HepG2 (cell line): ENCODE data around the gene MTNR1A. TPM values are rescaled to one million over a fixed set of nuclear protein-coding genes. Genes with fewer than 3 reads are reported as not detected.

ENCODE experiments used
- ADNP ChIP-seq: sonication (generic); formaldehyde crosslinking; IDR thresholded peaks from 2 replicates; pipeline ENCODE4 v1.4.0; 2020; ENCODE audit warnings: missing genetic modification reagents
- ATF7-NPFF ChIP-seq: sonication (generic); formaldehyde crosslinking; IDR thresholded peaks from 2 replicates; pipeline ENCODE4 v1.8.1; 2023; ENCODE audit warnings: mild to moderate bottlenecking, low read depth, missing genetic modification reagents, moderate library complexity
- BRD4 ChIP-seq: sonication (generic); formaldehyde crosslinking; IDR thresholded peaks from 2 replicates; pipeline ENCODE4 v1.4.0; 2020; ENCODE audit warnings: missing genetic modification reagents
- CENPT ChIP-seq: sonication (generic); formaldehyde crosslinking; IDR thresholded peaks from 2 replicates; pipeline ENCODE4 v1.8.0; 2022; ENCODE audit warnings: low read depth, mild to moderate bottlenecking, moderate library complexity, missing genetic modification reagents
- CHD4 ChIP-seq: fragments of 200-600 bp; sonication (generic); IDR thresholded peaks from 2 replicates; pipeline ENCODE4 v1.7.0; 2017; ENCODE audit warnings: mild to moderate bottlenecking, low read length, borderline replicate concordance
- RARG ChIP-seq: sonication (generic); formaldehyde crosslinking; IDR thresholded peaks from 2 replicates; pipeline ENCODE4 v1.4.0; 2020; ENCODE audit warnings: low read depth, mild to moderate bottlenecking, missing genetic modification reagents
- RBFOX2 ChIP-seq: fragments of 200-400 bp; formaldehyde crosslinking; IDR thresholded peaks from 2 replicates; pipeline ENCODE4 v1.6.1; 2017; ENCODE audit warnings: low read depth, mild to moderate bottlenecking, low read length
- STAG1 ChIP-seq: sonication (generic); formaldehyde crosslinking; IDR thresholded peaks from 2 replicates; pipeline ENCODE4 v1.4.0; 2020; ENCODE audit warnings: missing genetic modification reagents
- ZBTB38 ChIP-seq: sonication (generic); formaldehyde crosslinking; IDR thresholded peaks from 2 replicates; pipeline ENCODE4 v1.5.1; 2020; ENCODE audit warnings: mild to moderate bottlenecking, missing genetic modification reagents
- ZFAT ChIP-seq: sonication (generic); formaldehyde crosslinking; conservative IDR thresholded peaks from 2 replicates; pipeline ENCODE4 v1.8.1; 2023; ENCODE audit warnings: missing genetic modification reagents, inconsistent platforms
- ZFP36 ChIP-seq: fragments of 150-350 bp; IDR thresholded peaks from 2 replicates; pipeline ENCODE4 v1.6.1; 2018; ENCODE audit warnings: borderline replicate concordance, low read length, low read depth; ENCODE audit not compliant: partially characterized antibody
- ZNF441 ChIP-seq: sonication (generic); formaldehyde crosslinking; IDR thresholded peaks from 2 replicates; pipeline ENCODE4 v1.7.0; 2021; ENCODE audit warnings: missing genetic modification reagents, borderline replicate concordance
- ZNF468 ChIP-seq: sonication (generic); formaldehyde crosslinking; IDR thresholded peaks from 2 replicates; pipeline ENCODE4 v1.8.0; 2022; ENCODE audit warnings: mild to moderate bottlenecking, moderate library complexity, missing genetic modification reagents
- polyA plus RNA-seq, 8 experiments: library from polyadenylated mRNA; depleted of rRNA in 3 of 8; stranded (reverse) in 7 of 8; unstranded in 1 of 8; fragments of >200 nt; fragmentation: Illumina TruSeq in 4 of 8; extraction: Trizol in 4 of 8; gene quantifications; 2 replicates each; pipeline versions ENCODE4 v1.2.1 to v1.2.3, GENCODE V29; 2011 to 2016; ENCODE audit warnings: low read depth in 4 of 8, missing spikeins in 1 of 8, mixed read lengths in 1 of 8; ENCODE audit not compliant: insufficient read depth in 1 of 8
- total RNA-seq, 5 experiments: library from RNA; depleted of rRNA; stranded (reverse); fragments of >200 nt; fragmentation: Illumina TruSeq; extraction: Trizol; gene quantifications; 2 replicates each; pipeline ENCODE4 v1.2.3, GENCODE V29; 2016; ENCODE audit warnings: low read depth in 1 of 5
- TF ChIP-seq, protein P1 (sequence below): sonication (generic); formaldehyde crosslinking; IDR thresholded peaks from 2 replicates; pipeline ENCODE4 v1.4.0; 2020; ENCODE audit warnings: missing genetic modification reagents, low read depth, mild to moderate bottlenecking, borderline replicate concordance
- TF ChIP-seq, protein P2 (sequence below): sonication (generic); formaldehyde crosslinking; IDR thresholded peaks from 2 replicates; pipeline ENCODE4 v1.4.0; 2020; ENCODE audit warnings: mild to moderate bottlenecking, missing genetic modification reagents
- TF ChIP-seq, protein P3 (sequence below): sonication (generic); formaldehyde crosslinking; IDR thresholded peaks from 2 replicates; pipeline ENCODE4 v1.9.0; 2021; ENCODE audit warnings: mild to moderate bottlenecking, missing genetic modification reagents
- TF ChIP-seq, protein P4 (sequence below): IDR thresholded peaks from 2 replicates; pipeline ENCODE4 v1.6.1; 2016; ENCODE audit warnings: mild to moderate bottlenecking, missing biosample characterization, missing genetic modification reagents

The MTNR1A gene
- total and polyA plus RNA-seq, 2 of the 13 experiments (the other 11 are each of a cell fraction or from before 2014, with no cell fraction given) = not detected

DNA sequence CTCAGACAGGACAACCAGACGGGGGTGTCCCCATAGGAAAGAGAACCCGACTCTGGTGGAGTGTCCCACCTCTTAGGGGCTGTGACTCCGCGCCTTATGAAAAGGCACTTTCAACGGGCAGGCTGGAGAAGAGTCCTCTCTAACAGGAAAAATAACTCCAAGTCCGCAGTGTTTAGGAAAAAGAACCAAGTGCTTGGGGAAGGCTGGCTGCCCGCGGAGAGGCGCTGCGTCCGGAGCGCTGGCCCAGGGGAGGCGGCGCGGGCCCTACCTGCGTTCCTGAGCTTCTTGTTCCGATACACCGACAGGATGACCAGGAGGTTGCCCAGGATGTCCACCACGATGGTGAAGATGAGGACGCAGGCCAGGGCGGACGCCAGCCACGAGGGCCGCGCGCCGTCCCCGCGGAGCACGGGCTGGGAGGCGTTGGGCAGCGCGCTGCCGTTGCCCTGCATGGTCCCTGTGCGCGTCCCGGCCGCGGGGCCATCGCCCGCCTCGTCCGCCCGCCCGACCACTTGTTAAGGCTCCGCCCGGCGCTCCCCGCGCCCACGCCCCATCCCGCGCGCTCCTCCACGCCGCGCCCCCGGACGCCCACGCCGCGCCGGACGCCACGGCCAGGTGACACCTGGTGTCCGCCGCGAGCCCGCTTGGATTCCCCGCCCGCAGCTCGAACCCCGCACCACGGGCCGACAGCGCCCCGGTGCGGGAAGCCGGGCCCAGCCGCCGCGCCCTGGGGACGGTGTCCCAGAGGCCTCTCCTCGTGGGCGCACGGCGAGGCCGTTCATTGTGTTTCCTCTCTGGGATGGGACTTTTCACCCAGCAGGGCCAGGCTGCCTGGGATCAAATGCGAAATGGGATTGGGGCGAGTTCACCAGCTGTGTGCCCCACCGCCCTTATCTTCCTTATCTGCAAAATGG is at the start of gene MTNR1A (continued):
- TF ChIP-seq, protein P1, sequence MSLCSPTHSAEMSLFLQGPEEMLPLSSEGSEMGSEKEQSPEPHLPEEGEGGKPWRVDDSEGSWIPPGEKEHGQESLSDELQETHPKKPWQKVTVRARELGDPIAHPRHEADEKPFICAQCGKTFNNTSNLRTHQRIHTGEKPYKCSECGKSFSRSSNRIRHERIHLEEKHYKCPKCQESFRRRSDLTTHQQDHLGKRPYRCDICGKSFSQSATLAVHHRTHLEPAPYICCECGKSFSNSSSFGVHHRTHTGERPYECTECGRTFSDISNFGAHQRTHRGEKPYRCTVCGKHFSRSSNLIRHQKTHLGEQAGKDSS (CRISPR knock-in tag) = no peak
- TF ChIP-seq ZFAT = no peak
- no peak for TF ChIP-seq BRD4 (CRISPR knock-in tag)
- TF ChIP-seq, protein P2, sequence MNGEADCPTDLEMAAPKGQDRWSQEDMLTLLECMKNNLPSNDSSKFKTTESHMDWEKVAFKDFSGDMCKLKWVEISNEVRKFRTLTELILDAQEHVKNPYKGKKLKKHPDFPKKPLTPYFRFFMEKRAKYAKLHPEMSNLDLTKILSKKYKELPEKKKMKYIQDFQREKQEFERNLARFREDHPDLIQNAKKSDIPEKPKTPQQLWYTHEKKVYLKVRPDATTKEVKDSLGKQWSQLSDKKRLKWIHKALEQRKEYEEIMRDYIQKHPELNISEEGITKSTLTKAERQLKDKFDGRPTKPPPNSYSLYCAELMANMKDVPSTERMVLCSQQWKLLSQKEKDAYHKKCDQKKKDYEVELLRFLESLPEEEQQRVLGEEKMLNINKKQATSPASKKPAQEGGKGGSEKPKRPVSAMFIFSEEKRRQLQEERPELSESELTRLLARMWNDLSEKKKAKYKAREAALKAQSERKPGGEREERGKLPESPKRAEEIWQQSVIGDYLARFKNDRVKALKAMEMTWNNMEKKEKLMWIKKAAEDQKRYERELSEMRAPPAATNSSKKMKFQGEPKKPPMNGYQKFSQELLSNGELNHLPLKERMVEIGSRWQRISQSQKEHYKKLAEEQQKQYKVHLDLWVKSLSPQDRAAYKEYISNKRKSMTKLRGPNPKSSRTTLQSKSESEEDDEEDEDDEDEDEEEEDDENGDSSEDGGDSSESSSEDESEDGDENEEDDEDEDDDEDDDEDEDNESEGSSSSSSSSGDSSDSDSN (CRISPR knock-in tag) = 0 out of 2 replicates have a peak, but pooled peaks have one; percentile 48
- TF ChIP-seq ZFP36 = no peak
- TF ChIP-seq, protein P3, sequence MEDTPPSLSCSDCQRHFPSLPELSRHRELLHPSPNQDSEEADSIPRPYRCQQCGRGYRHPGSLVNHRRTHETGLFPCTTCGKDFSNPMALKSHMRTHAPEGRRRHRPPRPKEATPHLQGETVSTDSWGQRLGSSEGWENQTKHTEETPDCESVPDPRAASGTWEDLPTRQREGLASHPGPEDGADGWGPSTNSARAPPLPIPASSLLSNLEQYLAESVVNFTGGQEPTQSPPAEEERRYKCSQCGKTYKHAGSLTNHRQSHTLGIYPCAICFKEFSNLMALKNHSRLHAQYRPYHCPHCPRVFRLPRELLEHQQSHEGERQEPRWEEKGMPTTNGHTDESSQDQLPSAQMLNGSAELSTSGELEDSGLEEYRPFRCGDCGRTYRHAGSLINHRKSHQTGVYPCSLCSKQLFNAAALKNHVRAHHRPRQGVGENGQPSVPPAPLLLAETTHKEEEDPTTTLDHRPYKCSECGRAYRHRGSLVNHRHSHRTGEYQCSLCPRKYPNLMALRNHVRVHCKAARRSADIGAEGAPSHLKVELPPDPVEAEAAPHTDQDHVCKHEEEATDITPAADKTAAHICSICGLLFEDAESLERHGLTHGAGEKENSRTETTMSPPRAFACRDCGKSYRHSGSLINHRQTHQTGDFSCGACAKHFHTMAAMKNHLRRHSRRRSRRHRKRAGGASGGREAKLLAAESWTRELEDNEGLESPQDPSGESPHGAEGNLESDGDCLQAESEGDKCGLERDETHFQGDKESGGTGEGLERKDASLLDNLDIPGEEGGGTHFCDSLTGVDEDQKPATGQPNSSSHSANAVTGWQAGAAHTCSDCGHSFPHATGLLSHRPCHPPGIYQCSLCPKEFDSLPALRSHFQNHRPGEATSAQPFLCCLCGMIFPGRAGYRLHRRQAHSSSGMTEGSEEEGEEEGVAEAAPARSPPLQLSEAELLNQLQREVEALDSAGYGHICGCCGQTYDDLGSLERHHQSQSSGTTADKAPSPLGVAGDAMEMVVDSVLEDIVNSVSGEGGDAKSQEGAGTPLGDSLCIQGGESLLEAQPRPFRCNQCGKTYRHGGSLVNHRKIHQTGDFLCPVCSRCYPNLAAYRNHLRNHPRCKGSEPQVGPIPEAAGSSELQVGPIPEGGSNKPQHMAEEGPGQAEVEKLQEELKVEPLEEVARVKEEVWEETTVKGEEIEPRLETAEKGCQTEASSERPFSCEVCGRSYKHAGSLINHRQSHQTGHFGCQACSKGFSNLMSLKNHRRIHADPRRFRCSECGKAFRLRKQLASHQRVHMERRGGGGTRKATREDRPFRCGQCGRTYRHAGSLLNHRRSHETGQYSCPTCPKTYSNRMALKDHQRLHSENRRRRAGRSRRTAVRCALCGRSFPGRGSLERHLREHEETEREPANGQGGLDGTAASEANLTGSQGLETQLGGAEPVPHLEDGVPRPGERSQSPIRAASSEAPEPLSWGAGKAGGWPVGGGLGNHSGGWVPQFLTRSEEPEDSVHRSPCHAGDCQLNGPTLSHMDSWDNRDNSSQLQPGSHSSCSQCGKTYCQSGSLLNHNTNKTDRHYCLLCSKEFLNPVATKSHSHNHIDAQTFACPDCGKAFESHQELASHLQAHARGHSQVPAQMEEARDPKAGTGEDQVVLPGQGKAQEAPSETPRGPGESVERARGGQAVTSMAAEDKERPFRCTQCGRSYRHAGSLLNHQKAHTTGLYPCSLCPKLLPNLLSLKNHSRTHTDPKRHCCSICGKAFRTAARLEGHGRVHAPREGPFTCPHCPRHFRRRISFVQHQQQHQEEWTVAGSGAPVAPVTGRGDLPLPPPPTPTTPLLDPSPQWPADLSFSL (CRISPR knock-in tag) = no peak
- TF ChIP-seq ZBTB38 (CRISPR knock-in tag) = no peak
- peak; percentile 61 for TF ChIP-seq STAG1
- no peak for TF ChIP-seq ZNF441 (CRISPR knock-in tag)
- no peak for TF ChIP-seq ATF7-NPFF (CRISPR knock-in tag)
- TF ChIP-seq CHD4 = no peak
- no peak for TF ChIP-seq ZNF468 (CRISPR knock-in tag)
- no peak for TF ChIP-seq RBFOX2
- TF ChIP-seq, protein P4, sequence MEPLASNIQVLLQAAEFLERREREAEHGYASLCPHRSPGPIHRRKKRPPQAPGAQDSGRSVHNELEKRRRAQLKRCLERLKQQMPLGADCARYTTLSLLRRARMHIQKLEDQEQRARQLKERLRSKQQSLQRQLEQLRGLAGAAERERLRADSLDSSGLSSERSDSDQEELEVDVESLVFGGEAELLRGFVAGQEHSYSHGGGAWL = no peak
- no peak for TF ChIP-seq ADNP (CRISPR knock-in tag)
- no peak for TF ChIP-seq RARG (CRISPR knock-in tag)
- 0 out of 2 replicates have a peak, but pooled peaks have one; percentile 46 for TF ChIP-seq CENPT
